ENCODE results near the gene EBI3. TPM values are rescaled to one million over a fixed set of nuclear protein-coding genes. Genes with fewer than 3 reads are reported as not detected.

Gene EBI3
- total and polyA plus RNA-seq, 2 of the 13 experiments (the other 11 are each of a cell fraction or from before 2014, with no cell fraction given), result 3.4 TPM; not detected in 1

DNA sequence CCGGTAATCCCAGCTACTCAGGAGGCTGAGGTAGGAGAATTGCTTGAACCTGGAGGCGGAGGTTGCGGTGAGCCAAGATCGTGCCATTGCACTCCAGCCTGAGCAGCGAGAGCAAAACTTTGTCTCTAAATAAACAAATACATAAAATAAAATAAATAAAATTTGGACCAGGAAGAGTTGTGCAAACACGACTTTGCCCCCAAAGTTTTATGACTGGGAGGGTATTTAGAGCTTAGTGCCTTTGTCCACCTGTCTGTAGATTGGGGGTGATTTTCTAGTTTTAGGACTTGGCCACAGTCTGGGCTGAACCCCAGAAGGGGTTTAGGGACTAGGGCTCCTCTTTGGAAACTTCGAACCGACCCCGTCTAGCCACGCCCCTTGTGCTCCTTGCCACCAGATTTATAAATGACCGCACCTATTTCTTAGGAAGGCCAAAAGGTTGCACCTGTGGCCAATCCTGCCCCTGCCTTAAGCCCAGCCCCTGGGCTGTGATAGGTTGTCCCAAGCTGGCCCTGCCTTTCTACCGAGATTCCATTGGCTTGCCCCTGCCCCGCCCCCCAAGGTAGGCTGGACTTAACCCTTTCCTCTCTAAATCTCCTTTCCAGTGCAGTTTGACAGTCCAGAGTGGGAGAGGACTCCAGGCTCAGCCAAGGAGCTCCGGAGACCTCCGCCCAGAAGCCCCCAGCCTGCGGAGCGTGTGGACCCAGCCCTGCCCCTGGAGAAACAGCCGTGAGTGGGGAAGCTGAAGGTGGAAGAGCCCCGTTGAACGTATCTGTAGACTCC lies 55.0 kb downstream of the EBI3 start (continued):
- TF ChIP-seq, protein P1, sequence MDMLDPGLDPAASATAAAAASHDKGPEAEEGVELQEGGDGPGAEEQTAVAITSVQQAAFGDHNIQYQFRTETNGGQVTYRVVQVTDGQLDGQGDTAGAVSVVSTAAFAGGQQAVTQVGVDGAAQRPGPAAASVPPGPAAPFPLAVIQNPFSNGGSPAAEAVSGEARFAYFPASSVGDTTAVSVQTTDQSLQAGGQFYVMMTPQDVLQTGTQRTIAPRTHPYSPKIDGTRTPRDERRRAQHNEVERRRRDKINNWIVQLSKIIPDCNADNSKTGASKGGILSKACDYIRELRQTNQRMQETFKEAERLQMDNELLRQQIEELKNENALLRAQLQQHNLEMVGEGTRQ (IDR thresholded peaks at IDR 0.05; ENCODE audit: low read depth, low read length), result no peak
- TF ChIP-seq, protein P1 (CRISPR knock-in tag; IDR thresholded peaks at IDR 0.05; ENCODE audit: borderline replicate concordance), result no peak

DNA sequence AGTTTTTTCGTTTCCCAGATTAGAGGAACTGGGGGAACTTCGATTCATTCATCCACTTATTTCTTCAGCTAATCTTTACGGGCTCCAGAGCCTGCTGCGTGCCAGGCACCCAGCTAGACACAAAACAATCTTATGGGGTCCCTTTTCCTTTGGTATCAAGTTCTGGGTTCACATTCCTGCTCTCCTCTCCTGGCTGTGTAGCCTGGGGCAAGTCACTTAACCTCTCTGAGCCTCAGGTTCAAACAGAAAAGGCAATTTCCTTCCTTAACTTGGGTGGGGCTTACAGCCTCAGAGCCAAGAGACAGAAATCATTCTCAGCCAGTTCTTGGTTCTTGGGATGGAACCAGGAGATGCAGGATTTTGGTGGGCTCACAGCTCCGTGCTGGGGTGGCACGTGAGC lies 55.7 kb downstream of the EBI3 start:
- DNase-seq (ENCODE audit: low spot score), result no peak
- peak overlapping the region; percentile 87 for H3K4me2 ChIP-seq (ENCODE audit: low read depth, low read length)
- H3K9me3 ChIP-seq (ENCODE audit: low read length), result no peaks in the 10 kb centered on the region
- H3K27me3 ChIP-seq (ENCODE audit: control insufficient read depth in 1 of 2, insufficient read depth in 2 of 2, low read length in 2 of 2), result peaks cover 0 to 24% of the 10 kb centered on the region in 2 experiments; a peak in 3 of 5 replicates
- H3K4me1 ChIP-seq (ENCODE audit: insufficient read depth, low read length), result peaks cover 17% of the 10 kb centered on the region
- no peak for FAIRE-seq
- BruUV-seq (replicated peaks), result no TSS peak
- no peaks in the 10 kb centered on the region for H3K79me2 ChIP-seq (ENCODE audit: insufficient read depth, low read length)
- intact Hi-C loops (cut with micrococcal nuclease; ENCODE audit: unreplicated experiment) (no loop called here), in situ Hi-C loops (cut with HindIII; ENCODE audit: extremely low pct_ligation_motif_present, low pct_unique_long_range_greater_than_20kb) (no loop called here)
- no peak for ATAC-seq
- CTCF ChIA-PET (ENCODE audit: low intra/inter-chr PET ratio, low total read pairs), result no interaction called here
- H3K36me3 ChIP-seq (replicated peaks in 1 of 2; ENCODE audit: control insufficient read depth in 1 of 2, insufficient read depth in 2 of 2, low read length in 2 of 2), result no peaks in the 10 kb centered on the region
- H3K27ac ChIP-seq (ENCODE audit: extremely low read length, insufficient read depth, low read length), result no peak overlapping the region
- H3K9ac ChIP-seq (ENCODE audit: insufficient read depth, low read depth, low read length), result 0 out of 2 replicates have a peak overlapping the region, but pooled peaks have one; percentile 9
- H4K20me1 ChIP-seq (ENCODE audit: insufficient read depth, low read length), result no peaks in the 10 kb centered on the region
- peak overlapping the region; percentile 1 for H2AFZ ChIP-seq (ENCODE audit: low read length)
- POLR2A ChIA-PET, result interaction anchor here (1.1 to 1.9 kb wide), 4 partner anchors 18 to 58 kb away, joined by 3 to 19 read pairs (median 10); partner anchors contain the start of genes MPND and YJU2
- WGBS (ENCODE audit: low lambda C conversion rate), result 34% methylated on average over 6 of the region's 6 CpGs
- TF ChIP-seq, protein P2, sequence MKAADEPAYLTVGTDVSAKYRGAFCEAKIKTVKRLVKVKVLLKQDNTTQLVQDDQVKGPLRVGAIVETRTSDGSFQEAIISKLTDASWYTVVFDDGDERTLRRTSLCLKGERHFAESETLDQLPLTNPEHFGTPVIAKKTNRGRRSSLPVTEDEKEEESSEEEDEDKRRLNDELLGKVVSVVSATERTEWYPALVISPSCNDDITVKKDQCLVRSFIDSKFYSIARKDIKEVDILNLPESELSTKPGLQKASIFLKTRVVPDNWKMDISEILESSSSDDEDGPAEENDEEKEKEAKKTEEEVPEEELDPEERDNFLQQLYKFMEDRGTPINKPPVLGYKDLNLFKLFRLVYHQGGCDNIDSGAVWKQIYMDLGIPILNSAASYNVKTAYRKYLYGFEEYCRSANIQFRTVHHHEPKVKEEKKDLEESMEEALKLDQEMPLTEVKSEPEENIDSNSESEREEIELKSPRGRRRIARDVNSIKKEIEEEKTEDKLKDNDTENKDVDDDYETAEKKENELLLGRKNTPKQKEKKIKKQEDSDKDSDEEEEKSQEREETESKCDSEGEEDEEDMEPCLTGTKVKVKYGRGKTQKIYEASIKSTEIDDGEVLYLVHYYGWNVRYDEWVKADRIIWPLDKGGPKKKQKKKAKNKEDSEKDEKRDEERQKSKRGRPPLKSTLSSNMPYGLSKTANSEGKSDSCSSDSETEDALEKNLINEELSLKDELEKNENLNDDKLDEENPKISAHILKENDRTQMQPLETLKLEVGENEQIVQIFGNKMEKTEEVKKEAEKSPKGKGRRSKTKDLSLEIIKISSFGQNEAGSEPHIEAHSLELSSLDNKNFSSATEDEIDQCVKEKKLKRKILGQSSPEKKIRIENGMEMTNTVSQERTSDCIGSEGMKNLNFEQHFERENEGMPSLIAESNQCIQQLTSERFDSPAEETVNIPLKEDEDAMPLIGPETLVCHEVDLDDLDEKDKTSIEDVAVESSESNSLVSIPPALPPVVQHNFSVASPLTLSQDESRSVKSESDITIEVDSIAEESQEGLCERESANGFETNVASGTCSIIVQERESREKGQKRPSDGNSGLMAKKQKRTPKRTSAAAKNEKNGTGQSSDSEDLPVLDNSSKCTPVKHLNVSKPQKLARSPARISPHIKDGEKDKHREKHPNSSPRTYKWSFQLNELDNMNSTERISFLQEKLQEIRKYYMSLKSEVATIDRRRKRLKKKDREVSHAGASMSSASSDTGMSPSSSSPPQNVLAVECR (CRISPR knock-in tag; IDR thresholded peaks at IDR 0.05; ENCODE audit: borderline replicate concordance), result 0 out of 2 replicates have a peak, but pooled peaks have one; percentile 6
- TF ChIP-seq ZNF501 (CRISPR knock-in tag; IDR thresholded peaks at IDR 0.05), result 0 out of 2 replicates have a peak, but pooled peaks have one; percentile 1
- TF ChIP-seq, protein P3, sequence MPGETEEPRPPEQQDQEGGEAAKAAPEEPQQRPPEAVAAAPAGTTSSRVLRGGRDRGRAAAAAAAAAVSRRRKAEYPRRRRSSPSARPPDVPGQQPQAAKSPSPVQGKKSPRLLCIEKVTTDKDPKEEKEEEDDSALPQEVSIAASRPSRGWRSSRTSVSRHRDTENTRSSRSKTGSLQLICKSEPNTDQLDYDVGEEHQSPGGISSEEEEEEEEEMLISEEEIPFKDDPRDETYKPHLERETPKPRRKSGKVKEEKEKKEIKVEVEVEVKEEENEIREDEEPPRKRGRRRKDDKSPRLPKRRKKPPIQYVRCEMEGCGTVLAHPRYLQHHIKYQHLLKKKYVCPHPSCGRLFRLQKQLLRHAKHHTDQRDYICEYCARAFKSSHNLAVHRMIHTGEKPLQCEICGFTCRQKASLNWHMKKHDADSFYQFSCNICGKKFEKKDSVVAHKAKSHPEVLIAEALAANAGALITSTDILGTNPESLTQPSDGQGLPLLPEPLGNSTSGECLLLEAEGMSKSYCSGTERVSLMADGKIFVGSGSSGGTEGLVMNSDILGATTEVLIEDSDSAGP (CRISPR knock-in tag; IDR thresholded peaks at IDR 0.05; ENCODE audit: borderline replicate concordance), result no peak
- TF ChIP-seq ZNF768 (CRISPR knock-in tag; IDR thresholded peaks at IDR 0.05), result peak; percentile 85
- TF ChIP-seq ZMYM3 (CRISPR knock-in tag; IDR thresholded peaks at IDR 0.05), result peak; percentile 84
- peak overlapping the region; percentile 38 to 72 (median 46); a peak in 5 of 6 replicates for H3K4me3 ChIP-seq (replicated peaks in 1 of 3; ENCODE audit: insufficient read depth in 1 of 3, low read depth in 2 of 3, low read length in 3 of 3)
